DND-41 (cell line): Measurements from ENCODE around the gene DHX36.

Source experiments
- ATAC-seq: fragments of 200-7000 bp; cut with Tn5 transposase; 3 replicates; pipeline ENCODE4 v1.9.1; 2021; ENCODE audit warnings: low read depth; ENCODE audit not compliant: insufficient read depth
- DNase-seq: peaks from one replicate; pipeline ENCODE4 v3.0.0-alpha.2; 2020
- H2AFZ ChIP-seq: 2 replicates; pipeline ENCODE4 v1.6.0; 2012; ENCODE audit warnings: low read depth, low read length
- H3K27ac ChIP-seq: 2 replicates; pipeline ENCODE4 v1.5.1; 2012; ENCODE audit warnings: low read length, inconsistent platforms
- H3K27me3 ChIP-seq: fragments of 200-600 bp; sonication (generic); 2 replicates; pipeline ENCODE4 v1.6.0; 2012; ENCODE audit warnings: low read length, mild to moderate bottlenecking, inconsistent platforms; ENCODE audit not compliant: insufficient read depth, poor library complexity
- H3K36me3 ChIP-seq: 2 replicates; pipeline ENCODE4 v1.5.1; 2012; ENCODE audit warnings: low read length, inconsistent platforms; ENCODE audit not compliant: insufficient read depth
- H3K4me1 ChIP-seq: 2 replicates; pipeline ENCODE4 v1.5.1; 2012; ENCODE audit warnings: mild to moderate bottlenecking, low read length; ENCODE audit not compliant: insufficient read depth
- H3K4me2 ChIP-seq: 2 replicates; pipeline ENCODE4 v1.6.0; 2012; ENCODE audit warnings: mild to moderate bottlenecking, moderate library complexity, low read length, inconsistent platforms; ENCODE audit not compliant: insufficient read depth
- H3K4me3 ChIP-seq, 2 experiments: fragments of 200-600 bp in 1 of 2; shearing (Covaris generic) in 1 of 2; 2 replicates each; pipeline ENCODE4 v1.5.1; 2012 to 2016; ENCODE audit warnings: inconsistent platforms in 2 of 2, low read length in 2 of 2, mild to moderate bottlenecking in 2 of 2, low read depth in 1 of 2, moderate library complexity in 1 of 2
- H3K79me2 ChIP-seq: 2 replicates; pipeline ENCODE4 v1.6.0; 2012; ENCODE audit warnings: low read length, inconsistent platforms; ENCODE audit not compliant: insufficient read depth
- H3K9ac ChIP-seq: 2 replicates; pipeline ENCODE4 v1.6.0; 2012; ENCODE audit warnings: low read depth, mild to moderate bottlenecking, inconsistent platforms, low read length, moderate library complexity
- H3K9me3 ChIP-seq: 2 replicates; pipeline ENCODE4 v1.5.1; 2012; ENCODE audit warnings: low read length, moderate library complexity, mild to moderate bottlenecking, inconsistent platforms; ENCODE audit not compliant: insufficient read depth, severe bottlenecking
- H4K20me1 ChIP-seq: 2 replicates; pipeline ENCODE4 v1.6.0; 2012; ENCODE audit warnings: low read length; ENCODE audit not compliant: insufficient read depth
- EZH2 ChIP-seq: IDR thresholded peaks from 3 replicates; pipeline ENCODE4 v1.6.1; 2012; ENCODE audit warnings: borderline replicate concordance, low read depth, mild to moderate bottlenecking, moderate library complexity, low read length, inconsistent platforms; ENCODE audit not compliant: severe bottlenecking
- TF ChIP-seq, protein P1 (sequence below): IDR thresholded peaks from 2 replicates; pipeline ENCODE4 v1.5.1; 2012; ENCODE audit warnings: borderline replicate concordance, low read length, moderate library complexity, mild to moderate bottlenecking; ENCODE audit not compliant: poor library complexity, severe bottlenecking; ENCODE audit errors: extremely low read depth

The DHX36 gene

GRCh38 chr3:154242766-154243165 lies 81.5 kb downstream of the DHX36 start:
- no peak for DNase-seq
- no peak overlapping the region for H3K4me3 ChIP-seq
- no peak overlapping the region for H3K9ac ChIP-seq
- no peak overlapping the region for H3K4me2 ChIP-seq
- H3K79me2 ChIP-seq, result no peaks in the 10 kb centered on the region
- no peak overlapping the region for H3K27ac ChIP-seq
- H3K36me3 ChIP-seq, result no peaks in the 10 kb centered on the region
- ATAC-seq, result no peak
- H4K20me1 ChIP-seq, result no peaks in the 10 kb centered on the region
- no peak for TF ChIP-seq EZH2
- TF ChIP-seq, protein P1, sequence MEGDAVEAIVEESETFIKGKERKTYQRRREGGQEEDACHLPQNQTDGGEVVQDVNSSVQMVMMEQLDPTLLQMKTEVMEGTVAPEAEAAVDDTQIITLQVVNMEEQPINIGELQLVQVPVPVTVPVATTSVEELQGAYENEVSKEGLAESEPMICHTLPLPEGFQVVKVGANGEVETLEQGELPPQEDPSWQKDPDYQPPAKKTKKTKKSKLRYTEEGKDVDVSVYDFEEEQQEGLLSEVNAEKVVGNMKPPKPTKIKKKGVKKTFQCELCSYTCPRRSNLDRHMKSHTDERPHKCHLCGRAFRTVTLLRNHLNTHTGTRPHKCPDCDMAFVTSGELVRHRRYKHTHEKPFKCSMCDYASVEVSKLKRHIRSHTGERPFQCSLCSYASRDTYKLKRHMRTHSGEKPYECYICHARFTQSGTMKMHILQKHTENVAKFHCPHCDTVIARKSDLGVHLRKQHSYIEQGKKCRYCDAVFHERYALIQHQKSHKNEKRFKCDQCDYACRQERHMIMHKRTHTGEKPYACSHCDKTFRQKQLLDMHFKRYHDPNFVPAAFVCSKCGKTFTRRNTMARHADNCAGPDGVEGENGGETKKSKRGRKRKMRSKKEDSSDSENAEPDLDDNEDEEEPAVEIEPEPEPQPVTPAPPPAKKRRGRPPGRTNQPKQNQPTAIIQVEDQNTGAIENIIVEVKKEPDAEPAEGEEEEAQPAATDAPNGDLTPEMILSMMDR, result no peak
- H3K27me3 ChIP-seq, result no peaks in the 10 kb centered on the region
- H3K4me1 ChIP-seq, result no peaks in the 10 kb centered on the region
- H3K9me3 ChIP-seq, result no peaks in the 10 kb centered on the region
- H2AFZ ChIP-seq, result no peak overlapping the region

GRCh38 chr3:154241496-154241895 lies 82.8 kb downstream of the DHX36 start:
- H3K79me2 ChIP-seq, result no peaks in the 10 kb centered on the region
- H3K4me1 ChIP-seq, result no peaks in the 10 kb centered on the region
- no peak overlapping the region for H2AFZ ChIP-seq
- no peak overlapping the region for H3K9ac ChIP-seq
- no peak overlapping the region for H3K27ac ChIP-seq
- ATAC-seq (no peak), DNase-seq (no peak)
- TF ChIP-seq, protein P1, result no peak
- no peak for TF ChIP-seq EZH2
- H3K9me3 ChIP-seq, result no peaks in the 10 kb centered on the region
- no peak overlapping the region for H3K4me2 ChIP-seq
- no peak overlapping the region for H3K4me3 ChIP-seq
- H3K36me3 ChIP-seq, result no peaks in the 10 kb centered on the region
- H4K20me1 ChIP-seq, result no peaks in the 10 kb centered on the region
- H3K27me3 ChIP-seq, result no peaks in the 10 kb centered on the region

GRCh38 chr3:154240235-154240634 lies 84.1 kb downstream of the DHX36 start:
- ATAC-seq (no peak), DNase-seq (no peak)
- Histone ChIP-seq H3K27ac (no peak overlapping the region), H3K4me3 (no peak overlapping the region), H2AFZ (no peak overlapping the region), H3K4me1 (no peaks in the 10 kb centered on the region), H3K9me3 (no peaks in the 10 kb centered on the region), H3K79me2 (no peaks in the 10 kb centered on the region), H3K9ac (no peak overlapping the region), H4K20me1 (no peaks in the 10 kb centered on the region), H3K27me3 (no peaks in the 10 kb centered on the region), H3K36me3 (no peaks in the 10 kb centered on the region), H3K4me2 (no peak overlapping the region)
- no peak for TF ChIP-seq EZH2
- TF ChIP-seq, protein P1, result no peak

DNA sequence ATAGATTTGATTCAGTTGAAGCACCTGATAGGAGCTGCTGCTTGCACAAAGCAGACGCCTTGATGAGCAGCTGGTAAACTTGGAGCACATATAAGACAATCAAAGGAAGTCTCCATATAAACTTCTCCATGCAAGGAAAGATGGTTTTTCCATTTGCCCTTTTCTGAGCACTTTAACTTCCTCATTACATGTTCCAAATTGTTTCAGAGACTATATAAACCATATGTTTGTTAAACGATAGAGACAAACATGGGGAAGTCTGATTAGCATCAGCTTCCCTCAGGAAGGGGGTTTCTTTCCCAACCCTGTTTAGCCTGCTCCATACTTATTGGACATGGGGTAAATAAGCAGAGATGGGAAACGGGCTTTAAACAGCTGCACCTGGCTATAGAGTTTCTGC lies 88.0 kb downstream of the DHX36 start:
- ATAC-seq (no peak), DNase-seq (no peak)
- no peaks in the 10 kb centered on the region for H3K4me1 ChIP-seq
- no peaks in the 10 kb centered on the region for H3K27me3 ChIP-seq
- no peak overlapping the region for H3K4me3 ChIP-seq
- H3K27ac ChIP-seq, result no peak overlapping the region
- no peaks in the 10 kb centered on the region for H3K36me3 ChIP-seq
- no peak for TF ChIP-seq EZH2
- TF ChIP-seq, protein P1, result no peak
- no peaks in the 10 kb centered on the region for H3K79me2 ChIP-seq
- H2AFZ ChIP-seq, result no peak overlapping the region
- no peak overlapping the region for H3K9ac ChIP-seq
- no peaks in the 10 kb centered on the region for H3K9me3 ChIP-seq
- H4K20me1 ChIP-seq, result no peaks in the 10 kb centered on the region
- H3K4me2 ChIP-seq, result no peak overlapping the region
